Common myeloid progenitor, CD34-positive (primary cell): ENCODE results near the gene HENMT1.

Source experiments
- CTCF ChIA-PET: fragments of 350-600 bp; sonication (Branson Sonifier 250); formaldehyde crosslinking; loops from one replicate; lab custom pipeline; 2021; ENCODE audit warnings: antibody characterized with exemption; lab: Charles Lee
- POLR2A ChIA-PET: fragments of 350-600 bp; sonication (Branson Sonifier 250); formaldehyde crosslinking; loops from one replicate; lab custom pipeline; 2021; ENCODE audit warnings: antibody characterized with exemption; lab: Charles Lee
- DNase-seq, 3 donors: peaks; one replicate each; pipeline versions ENCODE4 v3.0.0 to v3.0.0-alpha.2; 2013
- H3K27ac ChIP-seq, 2 experiments: 1 replicate in 1 of 2; 2 replicates in 1 of 2; pipeline ENCODE4 v1.7.0; 2013; ENCODE audit warnings: inconsistent platforms in 2 of 2, low read length in 2 of 2, mild to moderate bottlenecking in 2 of 2, low read depth in 1 of 2, moderate library complexity in 1 of 2; ENCODE audit not compliant: severe bottlenecking in 2 of 2, insufficient read depth in 1 of 2, poor library complexity in 1 of 2
- H3K27me3 ChIP-seq, 5 experiments: replicated peaks in 2 of 5; 1 replicate in 3 of 5; 2 replicates in 2 of 5; pipeline versions ENCODE4 v1.6.1 to v1.7.0; 2013; ENCODE audit warnings: low read length in 4 of 5, mild to moderate bottlenecking in 2 of 5, moderate library complexity in 2 of 5, inconsistent platforms in 1 of 5; ENCODE audit not compliant: insufficient read depth in 5 of 5, control insufficient read depth in 4 of 5
- H3K36me3 ChIP-seq, 4 experiments: 1 replicate in 2 of 4; 2 replicates in 2 of 4; pipeline versions ENCODE4 v1.6.1 to v1.7.0; 2013; ENCODE audit warnings: low read length in 3 of 4, control low read depth in 1 of 4, mild to moderate bottlenecking in 1 of 4; ENCODE audit not compliant: control insufficient read depth in 4 of 4, insufficient read depth in 4 of 4
- H3K4me1 ChIP-seq, 4 experiments: 1 replicate in 3 of 4; 2 replicates in 1 of 4; pipeline versions ENCODE4 v1.6.1 to v1.7.1; 2013; ENCODE audit warnings: low read length in 3 of 4, mild to moderate bottlenecking in 3 of 4, control low read depth in 1 of 4, inconsistent platforms in 1 of 4, moderate library complexity in 1 of 4; ENCODE audit not compliant: control insufficient read depth in 4 of 4, insufficient read depth in 4 of 4; ENCODE audit errors: control extremely low read depth in 1 of 4
- H3K4me3 ChIP-seq, 7 experiments: 1 replicate in 4 of 7; 2 replicates in 3 of 7; pipeline versions ENCODE4 v1.5.1 to v1.7.0; 2013; ENCODE audit warnings: mild to moderate bottlenecking in 7 of 7, low read length in 6 of 7, moderate library complexity in 6 of 7, inconsistent platforms in 2 of 7, low read depth in 2 of 7, control low read depth in 1 of 7; ENCODE audit not compliant: insufficient read depth in 4 of 7, control insufficient read depth in 1 of 7; ENCODE audit errors: extremely low read depth in 1 of 7
- H3K9me3 ChIP-seq, 5 experiments: 1 replicate in 4 of 5; 2 replicates in 1 of 5; pipeline versions ENCODE4 v1.6.1 to v1.7.1; 2013; ENCODE audit warnings: low read length in 4 of 5, mild to moderate bottlenecking in 2 of 5, inconsistent platforms in 1 of 5, low read depth in 1 of 5, moderate library complexity in 1 of 5; ENCODE audit not compliant: control insufficient read depth in 4 of 5, insufficient read depth in 2 of 5; ENCODE audit errors: control extremely low read depth in 1 of 5
- WGBS: methylation state at CpG from one replicate; pipeline ENCODE4 v1.1.5; 2013; ENCODE audit not compliant: insufficient coverage; 5-methylcytosine and 5-hydroxymethylcytosine counted together

HENMT1 gene

DNA sequence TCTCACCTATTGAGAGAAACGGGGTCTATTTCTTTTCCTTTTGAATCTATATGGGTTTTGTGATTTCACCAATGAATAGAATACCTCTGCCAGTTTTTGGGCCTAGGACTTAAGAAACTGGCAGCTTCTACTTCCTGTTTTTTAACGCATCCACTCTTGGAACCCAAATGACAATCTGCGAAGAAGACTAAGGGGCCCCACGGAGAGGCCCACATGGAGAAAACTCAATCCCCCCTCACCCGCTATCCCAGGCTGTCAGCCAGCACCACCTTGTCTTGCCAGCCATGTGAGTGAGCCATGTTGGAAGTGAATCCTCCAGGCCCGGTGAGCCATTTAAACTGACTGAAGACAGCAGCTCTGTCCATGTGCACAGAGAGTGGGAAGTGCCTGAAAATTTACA is 3.6 kb upstream of the HENMT1 start:
- Histone ChIP-seq H3K27ac (no peak overlapping the region), H3K4me3 (no peak overlapping the region), H3K4me1 (peaks cover 8 to 35% (median 22%) of the 10 kb centered on the region in 4 experiments), H3K9me3 (no peaks in the 10 kb centered on the region), H3K27me3 (no peaks in the 10 kb centered on the region), H3K36me3 (no peaks in the 10 kb centered on the region)
- ChIA-PET POLR2A (no interaction called here), CTCF (interaction anchor here (0.6 to 1.6 kb wide), 5 partner anchors 9 to 65 kb away, joined by 3 to 4 read pairs (median 3); no protein-coding TSS in a partner anchor)
- 72% methylated on average over 5 of the region's 6 CpGs for WGBS
- peak in 2 of 3 donors; percentile 56 to 65 for DNase-seq

DNA sequence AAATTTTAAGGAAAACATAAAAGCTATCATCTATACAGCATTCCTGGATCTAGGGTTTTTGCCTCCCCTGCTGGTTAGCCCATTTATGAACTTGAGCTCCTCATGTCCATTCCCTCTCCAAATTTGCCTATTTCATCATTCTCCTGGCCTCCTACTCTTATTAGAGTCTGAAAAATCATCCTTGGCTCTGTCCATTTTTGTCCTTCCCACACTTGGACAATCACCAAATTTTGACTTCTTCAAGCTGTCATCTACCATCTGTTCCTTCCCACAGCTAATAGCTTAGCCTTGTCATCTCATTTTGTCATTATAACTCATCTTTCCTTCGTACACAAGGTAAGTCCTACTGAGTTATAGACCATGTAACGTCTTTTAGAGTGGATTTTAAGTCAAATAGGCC is 2.2 kb upstream of the HENMT1 start:
- no peak for DNase-seq
- Histone ChIP-seq H3K27ac (no peak overlapping the region), H3K27me3 (no peaks in the 10 kb centered on the region), H3K9me3 (no peaks in the 10 kb centered on the region), H3K36me3 (no peaks in the 10 kb centered on the region), H3K4me1 (peaks cover 9 to 44% (median 26%) of the 10 kb centered on the region in 4 experiments), H3K4me3 (no peak overlapping the region)
- ChIA-PET CTCF (interaction anchor here (1.2 to 1.6 kb wide), 3 partner anchors 9 to 19 kb away, joined by 3 to 5 read pairs (median 4); no protein-coding TSS in a partner anchor), POLR2A (no interaction called here)
- WGBS = no CpG with 5 or more reads among the region's 2 CpGs

DNA sequence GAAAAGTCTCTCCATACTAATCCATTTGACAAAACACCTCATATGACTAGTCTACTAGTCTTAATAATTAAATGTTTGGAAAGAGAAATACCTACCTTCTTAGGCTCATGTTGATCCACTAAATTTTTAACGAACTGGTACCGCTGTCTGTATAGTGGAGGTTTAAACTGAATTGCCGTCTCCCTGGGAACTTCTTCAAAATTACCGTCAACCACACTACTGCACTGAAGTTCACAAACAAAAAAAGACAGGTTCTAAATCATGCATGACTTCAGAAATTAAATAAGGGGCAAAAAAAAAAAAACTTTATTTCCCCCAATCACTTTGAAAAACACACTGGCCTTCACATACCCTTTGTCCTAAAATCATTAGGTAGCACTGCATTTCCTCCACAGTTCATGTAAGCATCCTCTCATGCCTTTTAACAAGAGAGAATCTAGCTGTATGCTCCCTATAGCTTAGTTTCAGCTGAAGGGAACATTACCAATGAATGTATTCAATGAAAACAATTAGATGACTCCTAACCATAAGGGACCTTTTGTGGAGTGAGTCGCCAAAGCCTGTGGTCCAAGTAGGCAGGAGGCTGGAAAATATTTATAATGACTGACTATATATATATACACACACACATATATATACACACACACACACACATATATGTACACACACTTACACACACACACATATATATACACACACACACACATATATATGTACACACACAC is 3.4 kb downstream of the HENMT1 start:
- no peaks in the 10 kb centered on the region for H3K9me3 ChIP-seq
- DNase-seq = peak in 2 of 3 donors; percentile 59 to 69
- no CpG with 5 or more reads among the region's 5 CpGs for WGBS
- peak overlapping the region in 1 of 2 experiments; percentile 39 for H3K27ac ChIP-seq
- H3K36me3 ChIP-seq = peaks cover 0 to 9% (median 4%) of the 10 kb centered on the region in 4 experiments
- ChIA-PET POLR2A (interaction anchor here (0.5 to 0.7 kb wide), 2 partner anchors 610 to 676 kb away, joined by 3 to 4 read pairs; no protein-coding TSS in a partner anchor), CTCF (interaction anchor here (0.6 kb wide), 1 partner anchor 66 kb away, joined by 4 read pairs; no protein-coding TSS in a partner anchor)
- H3K27me3 ChIP-seq = no peaks in the 10 kb centered on the region
- H3K4me1 ChIP-seq = peaks cover 15 to 58% (median 33%) of the 10 kb centered on the region in 4 experiments
- H3K4me3 ChIP-seq = peak overlapping the region in 2 of 7 experiments; percentile 9 to 52

DNA sequence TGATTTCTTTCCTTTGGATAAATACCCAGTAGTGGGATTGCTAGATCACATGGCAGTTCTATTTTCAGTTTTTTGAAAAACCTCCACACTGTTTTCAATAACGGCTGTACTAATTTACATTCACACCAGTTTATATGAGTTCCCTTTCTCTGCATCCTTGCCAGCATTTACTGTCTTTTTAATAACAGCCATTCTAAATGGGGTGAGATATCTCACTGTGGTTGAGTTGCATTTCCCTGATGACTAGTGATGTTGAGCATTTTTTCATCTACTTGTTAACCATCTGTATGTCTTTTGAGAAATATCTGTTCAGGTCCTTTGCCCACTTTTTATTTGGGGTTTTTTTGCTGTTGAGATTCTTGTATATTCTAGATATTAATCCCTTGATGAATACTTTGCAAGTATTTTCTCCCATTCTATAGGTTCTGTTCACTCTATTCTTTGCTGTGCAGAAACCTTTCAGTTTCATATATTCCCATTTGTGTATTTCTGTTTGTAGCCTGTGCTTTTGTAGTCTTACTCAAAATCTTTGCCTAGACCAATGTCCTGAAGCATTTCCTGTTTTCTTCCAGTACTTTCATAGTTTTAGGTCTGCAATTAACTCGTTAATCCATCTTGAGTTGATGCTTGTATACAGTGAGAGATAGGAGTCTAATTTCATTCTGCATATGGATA is 7.3 kb downstream of the HENMT1 start:
- ChIA-PET POLR2A (no interaction called here), CTCF (no interaction called here)
- peaks cover 3 to 27% (median 14%) of the 10 kb centered on the region in 4 experiments for H3K4me1 ChIP-seq
- H3K27me3 ChIP-seq = no peaks in the 10 kb centered on the region
- no CpG with 5 or more reads among the region's 2 CpGs for WGBS
- DNase-seq = peak in 2 of 3 donors; percentile 55 to 68
- H3K4me3 ChIP-seq = no peak overlapping the region
- peaks cover 17 to 43% (median 20%) of the 10 kb centered on the region in 4 experiments for H3K36me3 ChIP-seq
- peaks cover 0 to 1% (median 0%) of the 10 kb centered on the region in 5 experiments for H3K9me3 ChIP-seq
- no peak overlapping the region for H3K27ac ChIP-seq

DNA sequence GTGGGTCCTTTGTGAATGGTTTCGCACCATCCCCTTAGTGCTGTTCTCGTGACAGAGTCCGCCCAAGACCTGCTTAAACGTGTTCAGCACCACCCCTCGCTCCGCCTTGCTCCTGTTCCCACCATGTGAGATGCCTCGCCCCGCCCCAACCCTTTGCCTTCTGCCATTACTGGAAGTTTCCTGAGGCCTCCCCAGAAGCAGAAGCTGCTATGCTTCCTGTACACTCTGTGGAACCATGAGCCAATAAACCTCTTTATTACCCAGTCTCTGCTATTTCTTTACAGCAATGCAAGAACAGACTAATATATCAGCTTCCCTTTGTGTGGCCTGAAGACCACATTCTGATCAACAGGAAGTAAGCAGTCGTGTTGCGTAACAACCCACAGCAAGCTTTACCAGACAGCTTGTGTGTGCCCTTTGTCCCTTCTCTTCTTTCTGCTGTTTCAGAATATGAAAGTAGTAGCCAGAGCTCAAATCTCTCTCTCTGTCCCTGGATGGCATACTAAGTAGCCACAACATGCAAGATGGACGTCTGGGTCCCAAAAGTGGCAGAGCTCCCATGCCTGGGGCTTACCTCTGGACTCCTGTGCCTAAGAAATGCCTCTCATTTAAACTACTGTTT is 14.1 kb downstream of the HENMT1 start:
- CTCF ChIA-PET = interaction anchor here (0.7 to 2.4 kb wide), 16 partner anchors 9 to 251 kb away, joined by 3 to 23 read pairs (median 3); partner anchors contain the start of genes EEIG2, HENMT1 and PRPF38B
- peak; percentile 95 to 99 (median 98) for DNase-seq
- POLR2A ChIA-PET = interaction anchor here (1.0 to 3.9 kb wide), 4 partner anchors 9 to 46 kb away, joined by 3 to 26 read pairs (median 10); partner anchors contain the start of genes HENMT1 and PRPF38B
- H3K36me3 ChIP-seq = peaks cover 10 to 32% (median 20%) of the 10 kb centered on the region in 4 experiments
- WGBS = 2% methylated on average over 9 of the region's 11 CpGs
- peak overlapping the region in 6 of 7 experiments; percentile 13 to 66 (median 51) for H3K4me3 ChIP-seq
- no peaks in the 10 kb centered on the region for H3K27me3 ChIP-seq
- H3K27ac ChIP-seq = peak overlapping the region; percentile 56 to 82
- H3K9me3 ChIP-seq = peaks cover 0 to 8% (median 0%) of the 10 kb centered on the region in 5 experiments
- H3K4me1 ChIP-seq = peaks cover 31 to 47% (median 45%) of the 10 kb centered on the region in 4 experiments

DNA sequence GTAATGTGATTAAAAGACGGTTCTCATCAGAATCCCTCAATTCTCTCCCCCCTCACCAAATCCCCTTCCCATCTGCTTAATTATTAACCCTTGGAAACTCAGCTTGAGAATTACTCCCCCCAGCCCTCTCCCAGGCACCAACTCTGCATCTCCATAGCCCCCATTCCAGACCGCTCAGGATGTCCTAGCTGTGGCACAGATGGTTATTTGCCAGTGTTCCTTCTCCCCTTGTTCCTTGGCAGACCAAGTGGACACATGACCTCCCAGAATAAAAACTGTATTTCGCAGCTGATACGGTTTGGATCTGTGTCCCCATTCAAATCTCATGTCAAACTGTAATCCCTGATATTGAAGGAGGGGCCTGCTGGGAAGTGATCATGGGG is 14.6 kb downstream of the HENMT1 start:
- Histone ChIP-seq H3K4me3 (peak overlapping the region in 5 of 7 experiments; percentile 2 to 66 (median 44)), H3K9me3 (peaks cover 0 to 8% (median 0%) of the 10 kb centered on the region in 5 experiments), H3K27ac (peak overlapping the region; percentile 56 to 82), H3K36me3 (peaks cover 10 to 29% (median 19%) of the 10 kb centered on the region in 4 experiments), H3K4me1 (peaks cover 31 to 47% (median 45%) of the 10 kb centered on the region in 4 experiments), H3K27me3 (no peaks in the 10 kb centered on the region)
- no peak for DNase-seq
- WGBS = 35% methylated on average over 2 of the region's 4 CpGs
- ChIA-PET POLR2A (interaction anchor here (0.6 to 3.9 kb wide), 5 partner anchors 9 to 46 kb away, joined by 3 to 26 read pairs (median 4); partner anchors contain the start of genes HENMT1 and PRPF38B), CTCF (interaction anchor here (0.7 to 3.7 kb wide), 16 partner anchors 9 to 252 kb away, joined by 3 to 23 read pairs (median 4); partner anchors contain the start of genes EEIG2, HENMT1 and PRPF38B)
